Stimulated activated CD8-positive, alpha-beta memory T cell treated with anti-CD3 and anti-CD28 coated beads, Interleukin-15, amount 100 ng/mL, for 48 hours (primary cell): Measurements from ENCODE around the gene MBD3L2B.
"Not testable (repeated sequence)": the region's sequence is repeated elsewhere in the genome, so short reads cannot be mapped to it uniquely, and the experiment has no call there.

ENCODE experiments used
- DNase-seq, 2 donors: peaks; one replicate each; pipeline ENCODE4 v3.0.0-alpha.2; 2020; ENCODE audit warnings: low read depth in 2 of 2

Gene MBD3L2B

GRCh38 chr19:7021331-7021730 is at the start of gene MBD3L2B:
Gene MBD3L2B (minus strand): TSS chr19:7021431. CDS start chr19:7021397, 34 bp downstream.
- not testable (repeated sequence) for DNase-seq

- DNase-seq: no peak
Measured at GRCh38 chr19:7069904-7070226, 48.6 kb upstream of the MBD3L2B start.

GRCh38 chr19:7069042-7069903 is 48.0 kb upstream of the MBD3L2B start, which contains the start of gene ZNF557:
Gene ZNF557 (plus strand): TSS chr19:7069703. CDS start chr19:7075075, 5,372 bp downstream.
- DNase-seq: peak; percentile 95 to 96

GRCh38 chr19:7068599-7068998 is 47.4 kb upstream of the MBD3L2B start:
- DNase-seq: no peak

GRCh38 chr19:7067716-7068115 is 46.5 kb upstream of the MBD3L2B start:
- DNase-seq: no peak

- not testable (repeated sequence) for DNase-seq
Measured at GRCh38 chr19:7067122-7067521, 45.9 kb upstream of the MBD3L2B start.

- DNase-seq: no peak
Measured at GRCh38 chr19:7063764-7064418, 42.7 kb upstream of the MBD3L2B start.

GRCh38 chr19:7063339-7063738 is 42.1 kb upstream of the MBD3L2B start:
- DNase-seq: no peak

GRCh38 chr19:7059977-7060376 is 38.7 kb upstream of the MBD3L2B start:
- not testable (repeated sequence) for DNase-seq

- DNase-seq: not testable (repeated sequence)
Measured at GRCh38 chr19:7058576-7058975, 37.3 kb upstream of the MBD3L2B start, which contains the start of gene MBD3L3. Gene MBD3L3 (minus strand): TSS chr19:7058676. CDS start chr19:7058605, 71 bp downstream.

- not testable (repeated sequence) for DNase-seq
Measured at GRCh38 chr19:7056371-7056770, 35.1 kb upstream of the MBD3L2B start.

- not testable (repeated sequence) for DNase-seq
Measured at GRCh38 chr19:7055679-7056078, 34.4 kb upstream of the MBD3L2B start.

- not testable (repeated sequence) for DNase-seq
Measured at GRCh38 chr19:7054635-7055368, 33.6 kb upstream of the MBD3L2B start.

- not testable (repeated sequence) for DNase-seq
Measured at GRCh38 chr19:7052896-7053295, 31.7 kb upstream of the MBD3L2B start.

GRCh38 chr19:7051421-7051820 is 30.2 kb upstream of the MBD3L2B start:
- not testable (repeated sequence) for DNase-seq

- DNase-seq: not testable (repeated sequence)
Measured at GRCh38 chr19:7049021-7049420, 27.8 kb upstream of the MBD3L2B start, which contains the start of gene MBD3L2. Gene MBD3L2 (plus strand): TSS chr19:7049321. CDS start chr19:7049374, 53 bp downstream.

- not testable (repeated sequence) for DNase-seq
Measured at GRCh38 chr19:7041563-7041962, 20.3 kb upstream of the MBD3L2B start.

- not testable (repeated sequence) for DNase-seq
Measured at GRCh38 chr19:7040079-7040478, 18.8 kb upstream of the MBD3L2B start, which contains the start of gene MBD3L4. Gene MBD3L4 (minus strand): TSS chr19:7040179. CDS start chr19:7040144, 35 bp downstream.

GRCh38 chr19:7030278-7030677 is 9.0 kb upstream of the MBD3L2B start, which contains the start of gene MBD3L5:
Gene MBD3L5 (plus strand): TSS chr19:7030578. CDS start chr19:7030612, 34 bp downstream.
- DNase-seq: not testable (repeated sequence)

- not testable (repeated sequence) for DNase-seq
Measured at GRCh38 chr19:7028790-7029189, 7.6 kb upstream of the MBD3L2B start.

GRCh38 chr19:7018828-7019227 is 2.4 kb downstream of the MBD3L2B start:
- no peak for DNase-seq

GRCh38 chr19:7013678-7014077 is 7.6 kb downstream of the MBD3L2B start:
- no peak for DNase-seq
